Loucy (cell line): ENCODE data around the gene YWHAQ.
A peak's percentile ranks its signal among the peaks of the same experiment; 100 is the strongest.

Experiments used
- H2AFZ ChIP-seq: fragments of 200-600 bp; sonication (generic); 2 replicates; pipeline ENCODE4 v1.6.0; 2016; ENCODE audit warnings: antibody characterized with exemption, mild to moderate bottlenecking, low read length, moderate library complexity
- H3F3A ChIP-seq: fragments of 200-600 bp; 2 replicates; pipeline ENCODE4 v1.6.0; 2016; ENCODE audit warnings: antibody characterized with exemption, low read depth, mild to moderate bottlenecking
- H3K27me3 ChIP-seq: fragments of 200-600 bp; sonication (generic); 2 replicates; pipeline ENCODE4 v1.6.1; 2014; ENCODE audit warnings: low read length, mild to moderate bottlenecking; ENCODE audit not compliant: insufficient read depth, poor library complexity, severe bottlenecking
- H3K36me3 ChIP-seq: fragments of 200-600 bp; sonication (generic); 2 replicates; pipeline ENCODE4 v1.6.1; 2016; ENCODE audit warnings: low read length; ENCODE audit not compliant: insufficient read depth
- H3K4me1 ChIP-seq: fragments of 200-600 bp; sonication (generic); 2 replicates; pipeline ENCODE4 v1.5.1; 2014; ENCODE audit warnings: low read length, mild to moderate bottlenecking; ENCODE audit not compliant: insufficient read depth, poor library complexity, severe bottlenecking
- H3K4me2 ChIP-seq: fragments of 200-600 bp; sonication (generic); 2 replicates; pipeline ENCODE4 v1.6.0; 2014; ENCODE audit warnings: antibody characterized with exemption, low read length, low read depth, mild to moderate bottlenecking; ENCODE audit not compliant: poor library complexity, severe bottlenecking
- H3K4me3 ChIP-seq: fragments of 200-600 bp; sonication (generic); 2 replicates; pipeline ENCODE4 v1.5.1; 2014; ENCODE audit warnings: low read length, mild to moderate bottlenecking, mixed read lengths; ENCODE audit not compliant: poor library complexity, severe bottlenecking
- H3K79me2 ChIP-seq: fragments of 200-600 bp; sonication (generic); 2 replicates; pipeline ENCODE4 v1.6.1; 2014; ENCODE audit warnings: low read length; ENCODE audit not compliant: insufficient read depth
- H3K9ac ChIP-seq: fragments of 200-600 bp; sonication (generic); 2 replicates; pipeline ENCODE4 v1.6.0; 2014; ENCODE audit warnings: mild to moderate bottlenecking, low read depth, low read length, moderate library complexity; ENCODE audit not compliant: poor library complexity, severe bottlenecking
- H3K9me2 ChIP-seq: fragments of 200-600 bp; sonication (generic); replicated peaks from 2 replicates; pipeline ENCODE4 v1.6.1; 2016; ENCODE audit warnings: low read depth, low read length, mixed read lengths
- H3K9me3 ChIP-seq: fragments of 200-600 bp; sonication (generic); 2 replicates; pipeline ENCODE4 v1.6.1; 2014; ENCODE audit warnings: mild to moderate bottlenecking, antibody characterized with exemption, low read length, low read depth; ENCODE audit not compliant: insufficient read depth
- H4K20me1 ChIP-seq: fragments of 200-600 bp; sonication (generic); 2 replicates; pipeline ENCODE4 v1.6.0; 2014; ENCODE audit warnings: antibody characterized with exemption, low read length, mild to moderate bottlenecking; ENCODE audit not compliant: insufficient read depth, poor library complexity, severe bottlenecking
- CTCF ChIP-seq: fragments of 200-600 bp; sonication (generic); conservative IDR thresholded peaks from 2 replicates; pipeline ENCODE4 v1.5.1; 2014; ENCODE audit warnings: mild to moderate bottlenecking, antibody characterized with exemption, low read length
- EZH2phosphoT487 ChIP-seq: fragments of 200-600 bp; IDR thresholded peaks from 2 replicates; pipeline ENCODE4 v1.6.1; 2018; ENCODE audit warnings: antibody characterized with exemption, mild to moderate bottlenecking, moderate library complexity, borderline replicate concordance

YWHAQ gene

GRCh38 chr2:9548506-9548905 is 82.3 kb downstream of the YWHAQ start:
- Histone ChIP-seq H3K4me1 (peaks cover 33% of the 10 kb centered on the region), H3K9me3 (no peaks in the 10 kb centered on the region), H3K27me3 (no peaks in the 10 kb centered on the region), H3K4me3 (no peak overlapping the region), H3K36me3 (no peaks in the 10 kb centered on the region), H3K9ac (no peak overlapping the region), H4K20me1 (peaks cover 45% of the 10 kb centered on the region), H2AFZ (no peak overlapping the region), H3F3A (0 out of 2 replicates have a peak, but pooled peaks cover 3% of the 10 kb centered on the region), H3K79me2 (peaks cover 99% of the 10 kb centered on the region), H3K9me2 (no peaks in the 10 kb centered on the region), H3K4me2 (peak overlapping the region; percentile 33)
- TF ChIP-seq EZH2phosphoT487 (no peak), CTCF (no peak)

- Histone ChIP-seq H3K4me1 (peaks cover 26% of the 10 kb centered on the region), H2AFZ (no peak overlapping the region), H3K79me2 (peaks cover 97% of the 10 kb centered on the region), H4K20me1 (peaks cover 40% of the 10 kb centered on the region), H3K4me3 (no peak overlapping the region), H3K9ac (no peak overlapping the region), H3K9me2 (no peaks in the 10 kb centered on the region), H3K36me3 (no peaks in the 10 kb centered on the region; the same call in 1 of the 2 replicates), H3F3A (0 out of 2 replicates have a peak, but pooled peaks cover under 1% of the 10 kb centered on the region), H3K4me2 (peak overlapping the region; percentile 5), H3K9me3 (no peaks in the 10 kb centered on the region), H3K27me3 (no peaks in the 10 kb centered on the region)
- TF ChIP-seq CTCF (no peak), EZH2phosphoT487 (no peak)
Observed at GRCh38 chr2:9547262-9547991, 83.4 kb downstream of the YWHAQ start.

DNA sequence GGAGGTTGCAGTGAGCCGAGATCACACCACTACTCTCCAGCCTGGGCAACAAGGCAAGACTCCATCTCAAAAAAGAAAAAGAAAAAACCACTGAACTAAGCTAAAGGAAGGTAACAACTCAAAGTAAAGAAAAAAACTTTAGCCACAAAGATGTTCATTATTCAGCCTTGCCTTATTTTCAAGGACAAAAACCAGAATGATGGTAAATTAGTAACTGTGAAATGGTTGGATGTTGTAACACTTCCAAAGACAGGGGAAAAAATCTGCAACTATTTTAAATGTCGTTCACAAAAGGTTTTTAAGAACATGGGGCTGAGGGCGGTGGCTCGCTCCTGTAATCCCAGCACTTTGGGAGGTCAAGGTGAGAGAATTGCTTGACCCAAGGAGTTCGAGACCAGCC is 85.3 kb downstream of the YWHAQ start:
- H2AFZ ChIP-seq = no peak overlapping the region
- peaks cover 17% of the 10 kb centered on the region for H3K4me1 ChIP-seq
- H3K9me2 ChIP-seq = no peaks in the 10 kb centered on the region
- no peaks in the 10 kb centered on the region for H3K9me3 ChIP-seq
- H3K36me3 ChIP-seq = peaks cover 16% of the 10 kb centered on the region; the same call in 1 of the 2 replicates
- no peaks in the 10 kb centered on the region for H3F3A ChIP-seq
- peaks cover 36% of the 10 kb centered on the region for H4K20me1 ChIP-seq
- H3K79me2 ChIP-seq = peaks cover 95% of the 10 kb centered on the region
- H3K27me3 ChIP-seq = no peaks in the 10 kb centered on the region
- H3K9ac ChIP-seq = no peak overlapping the region
- H3K4me3 ChIP-seq = no peak overlapping the region
- H3K4me2 ChIP-seq = no peak overlapping the region
- TF ChIP-seq EZH2phosphoT487 (no peak), CTCF (no peak)
